Measurements from ENCODE around the gene GPR183. TPM values are rescaled to one million over a fixed set of nuclear protein-coding genes. Genes with fewer than 3 reads are reported as not detected.
A peak's percentile ranks its signal among the peaks of the same experiment; 100 is the strongest.

The GPR183 gene
- 10 to 100 TPM in 1 of 4 donors, 1 to 10 TPM in 3; 3.0 to 14.6 (median 6.5) TPM for total RNA-seq

- H3K4me1 ChIP-seq = peaks cover 7 to 27% (median 15%) of the 10 kb centered on the region in 4 donors
- H3K4me3 ChIP-seq = peak within 1 kb of the TSS in 3 of 4 donors; percentile 19 to 42 (median 23)
- H3K9me3 ChIP-seq = no peaks in the 10 kb centered on the region
- whole genome bisulfite sequencing, 2 donors (ENCODE audit: low coverage in 1 of 2) = 35 to 39% methylated on average over 4 of the region's 4 CpGs
- no peaks in the 10 kb centered on the region for H3K36me3 ChIP-seq
- intact Hi-C loops (cut with DNase I; ENCODE audit: low total_unique reads) = no loop called here
- TF ChIP-seq EP300 (IDR thresholded peaks at IDR 0.05; ENCODE audit: low read depth) (no peak), CTCF (IDR thresholded peaks at IDR 0.05) (no peak), POLR2AphosphoS5 (IDR thresholded peaks at IDR 0.05) (peak; percentile 76 to 88 (median 83)), POLR2A (IDR thresholded peaks at IDR 0.05) (peak; percentile 84)
- H3K27me3 ChIP-seq = no peaks in the 10 kb centered on the region
- peak within 1 kb of the TSS; percentile 36 to 76 (median 66) for H3K27ac ChIP-seq
- no peak for DNase-seq
- in situ Hi-C loops (cut with MboI; ENCODE audit: low pct_ligation_motif_present in 1 of 4, low pct_unique_long_range_greater_than_20kb in 1 of 4, low sequenced_read_pairs in 3 of 4) = no loop called here
These were observed at the start of gene GPR183 for GRCh38 chr13:99307247-99307646. Gene GPR183, minus strand, starts transcription at chr13:99307399. Its CDS starts 11,254 bp downstream, at chr13:99296145.

- WGBS, 2 donors (ENCODE audit: low coverage in 1 of 2) = 48 to 65% methylated on average over 10 of the region's 10 CpGs
- Histone ChIP-seq H3K4me3 (peak overlapping the region in 1 of 4 donors; percentile 19), H3K36me3 (peaks cover 0 to 10% (median 0%) of the 10 kb centered on the region in 4 donors), H3K4me1 (peaks cover 0 to 27% (median 8%) of the 10 kb centered on the region in 4 donors), H3K27me3 (no peaks in the 10 kb centered on the region), H3K9me3 (no peaks in the 10 kb centered on the region), H3K27ac (peak overlapping the region; percentile 67 to 80 (median 76))
- DNase-seq = peak; percentile 45
- TF ChIP-seq POLR2A (IDR thresholded peaks at IDR 0.05) (peak; percentile 38), POLR2AphosphoS5 (IDR thresholded peaks at IDR 0.05) (peak in 1 of 3 donors; percentile 67), CTCF (IDR thresholded peaks at IDR 0.05) (no peak)
- intact Hi-C loops (cut with DNase I; ENCODE audit: low total_unique reads) (no loop called here), in situ Hi-C loops (cut with MboI; ENCODE audit: low pct_ligation_motif_present in 1 of 4, low pct_unique_long_range_greater_than_20kb in 1 of 4, low sequenced_read_pairs in 3 of 4) (no loop called here)
These were observed 49.3 kb upstream of the GPR183 start for GRCh38 chr13:99356262-99357091.

GRCh38 chr13:99356012-99356261 is 48.7 kb upstream of the GPR183 start:
- intact Hi-C loops (cut with DNase I; ENCODE audit: low total_unique reads) (no loop called here), in situ Hi-C loops (cut with MboI; ENCODE audit: low pct_ligation_motif_present in 1 of 4, low pct_unique_long_range_greater_than_20kb in 1 of 4, low sequenced_read_pairs in 3 of 4) (no loop called here)
- TF ChIP-seq CTCF (IDR thresholded peaks at IDR 0.05) = no peak
- no peak for TF ChIP-seq EP300 (IDR thresholded peaks at IDR 0.05; ENCODE audit: low read depth)
- TF ChIP-seq POLR2A (IDR thresholded peaks at IDR 0.05) = no peak
- TF ChIP-seq POLR2AphosphoS5 (IDR thresholded peaks at IDR 0.05) = no peak
- no peak for DNase-seq
- Histone ChIP-seq H3K4me1 (peaks cover 0 to 27% (median 8%) of the 10 kb centered on the region in 4 donors), H3K4me3 (peak overlapping the region in 1 of 4 donors; percentile 19), H3K27me3 (no peaks in the 10 kb centered on the region), H3K9me3 (no peaks in the 10 kb centered on the region), H3K27ac (peak overlapping the region; percentile 67 to 80 (median 76)), H3K36me3 (peaks cover 0 to 10% (median 0%) of the 10 kb centered on the region in 4 donors)
- 50% methylated on average over 1 of the region's 1 CpG; no CpG with 5 or more reads in 1 of the 2 donors for WGBS, 2 donors (ENCODE audit: low coverage in 1 of 2)

- DNase-seq = no peak
- H3K27me3 ChIP-seq = no peaks in the 10 kb centered on the region
- WGBS, 2 donors (ENCODE audit: low coverage in 1 of 2) = 61 to 87% methylated on average over 3 to 18 of the region's 18 CpGs
- no peaks in the 10 kb centered on the region for H3K9me3 ChIP-seq
- in situ Hi-C loops (cut with MboI; ENCODE audit: low pct_ligation_motif_present in 1 of 4, low pct_unique_long_range_greater_than_20kb in 1 of 4, low sequenced_read_pairs in 3 of 4) = no loop called here
- peaks cover 0 to 27% (median 8%) of the 10 kb centered on the region in 4 donors for H3K4me1 ChIP-seq
- H3K4me3 ChIP-seq = no peak overlapping the region
- intact Hi-C loops (cut with DNase I; ENCODE audit: low total_unique reads) = no loop called here
- H3K36me3 ChIP-seq = peaks cover 0 to 10% (median 0%) of the 10 kb centered on the region in 4 donors
- TF ChIP-seq EP300 (IDR thresholded peaks at IDR 0.05; ENCODE audit: low read depth) (no peak), POLR2AphosphoS5 (IDR thresholded peaks at IDR 0.05) (no peak), POLR2A (IDR thresholded peaks at IDR 0.05) (no peak), CTCF (IDR thresholded peaks at IDR 0.05) (no peak)
- peak overlapping the region; percentile 67 to 80 (median 76) for H3K27ac ChIP-seq
These were observed 48.2 kb upstream of the GPR183 start for GRCh38 chr13:99355267-99356011.

Measured in transverse colon (tissue), 4 donors.